HG02870 (cell line): ENCODE measurements around the gene RIPOR3.
"Not testable (repeated sequence)": the region's sequence is repeated elsewhere in the genome, so short reads cannot be mapped to it uniquely, and the experiment has no call there.

Experiments used
- ATAC-seq: cut with Tn5 transposase; IDR thresholded peaks from one replicate; pipeline ENCODE4 v1.9.1; 2021; ENCODE audit warnings: mild to moderate bottlenecking, moderate library complexity; ENCODE audit not compliant: unreplicated experiment

Gene RIPOR3

GRCh38 chr20:50724851-50725723 is 33.7 kb upstream of the RIPOR3 start:
- no peak for ATAC-seq

GRCh38 chr20:50724112-50724725 is 32.9 kb upstream of the RIPOR3 start:
- no peak for ATAC-seq

- ATAC-seq: no peak
Observed at GRCh38 chr20:50723672-50724071, 32.3 kb upstream of the RIPOR3 start.

- ATAC-seq: no peak
Observed at GRCh38 chr20:50722424-50723155, 31.2 kb upstream of the RIPOR3 start.

- ATAC-seq: no peak
Observed at GRCh38 chr20:50721881-50722281, 30.5 kb upstream of the RIPOR3 start.

- no peak for ATAC-seq
Observed at GRCh38 chr20:50720582-50720981, 29.2 kb upstream of the RIPOR3 start.

- no peak for ATAC-seq
Observed at GRCh38 chr20:50720026-50720425, 28.7 kb upstream of the RIPOR3 start.

GRCh38 chr20:50719328-50719727 is 28.0 kb upstream of the RIPOR3 start:
- no peak for ATAC-seq

- no peak for ATAC-seq
Observed at GRCh38 chr20:50717974-50718761, 26.8 kb upstream of the RIPOR3 start.

- no peak for ATAC-seq
Observed at GRCh38 chr20:50717312-50717711, 26.0 kb upstream of the RIPOR3 start.

GRCh38 chr20:50716518-50716917 is 25.2 kb upstream of the RIPOR3 start:
- no peak for ATAC-seq

GRCh38 chr20:50715694-50716093 is 24.4 kb upstream of the RIPOR3 start:
- no peak for ATAC-seq

- ATAC-seq: not testable (repeated sequence)
Observed at GRCh38 chr20:50714426-50714825, 23.1 kb upstream of the RIPOR3 start.

GRCh38 chr20:50713657-50714101 is 22.3 kb upstream of the RIPOR3 start:
- no peak for ATAC-seq

- no peak for ATAC-seq
Observed at GRCh38 chr20:50712771-50713656, 21.7 kb upstream of the RIPOR3 start.

- no peak for ATAC-seq
Observed at GRCh38 chr20:50711113-50711825, 19.9 kb upstream of the RIPOR3 start.

- no peak for ATAC-seq
Observed at GRCh38 chr20:50710492-50711063, 19.2 kb upstream of the RIPOR3 start.

GRCh38 chr20:50709636-50709973 is 18.3 kb upstream of the RIPOR3 start:
- ATAC-seq: no peak
